ENCODE data around the gene MTERF4. TPM values are rescaled to one million over a fixed set of nuclear protein-coding genes. Genes with fewer than 3 reads are reported as not detected.

The MTERF4 gene
- polyA plus RNA-seq, 1 donor = 53.3 TPM

DNA sequence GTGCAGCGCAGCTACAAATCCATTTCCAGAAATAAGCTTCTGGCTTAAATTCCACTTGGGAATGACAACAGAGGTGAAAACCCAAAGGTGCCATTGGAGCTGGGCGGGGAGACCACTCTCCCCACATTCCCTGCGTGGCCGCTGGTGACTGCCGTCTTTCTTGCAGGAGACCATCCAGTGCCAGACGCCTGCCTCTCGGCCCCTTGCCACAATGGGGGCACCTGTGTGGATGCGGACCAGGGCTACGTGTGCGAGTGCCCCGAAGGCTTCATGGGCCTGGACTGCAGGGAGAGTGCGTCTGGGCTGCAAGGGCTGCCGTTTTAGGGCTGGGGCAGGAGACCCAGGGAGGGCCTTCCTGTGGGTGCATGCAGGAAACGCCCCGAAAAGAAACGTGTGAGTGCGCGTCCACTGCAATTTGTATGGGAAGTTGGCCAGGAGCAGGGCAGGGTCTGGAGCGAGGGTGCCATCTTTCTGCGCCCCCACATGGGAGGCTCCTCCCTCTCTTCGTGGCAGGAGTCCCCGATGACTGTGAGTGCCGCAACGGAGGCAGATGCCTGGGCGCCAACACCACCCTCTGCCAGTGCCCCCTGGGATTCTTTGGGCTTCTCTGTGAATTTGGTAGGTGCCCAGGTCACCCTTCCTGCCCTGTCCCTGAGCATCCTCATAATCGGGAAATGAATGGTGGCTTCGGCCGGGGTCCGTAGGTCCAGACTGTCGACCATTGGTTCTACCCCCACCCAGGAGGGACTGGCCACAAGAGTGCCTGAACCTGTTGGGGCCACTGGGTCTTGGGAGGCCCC lies 53.7 kb downstream of the MTERF4 start:
- no peaks in the 10 kb centered on the region for H3K9me3 ChIP-seq (ENCODE audit: control insufficient read depth, low read depth, low read length)
- 100% methylated on average over 1 of the region's 30 CpGs for WGBS (ENCODE audit: insufficient coverage, low lambda C conversion rate)
- DNase-seq = no peak
- no peaks in the 10 kb centered on the region for H3K36me3 ChIP-seq (ENCODE audit: control insufficient read depth, insufficient read depth, low read length)
- no peak overlapping the region for H3K4me3 ChIP-seq (ENCODE audit: low read length)
- H3K4me1 ChIP-seq (ENCODE audit: control insufficient read depth, insufficient read depth, low read length) = no peaks in the 10 kb centered on the region
- H3K27me3 ChIP-seq (ENCODE audit: control insufficient read depth, insufficient read depth, low read length) = peaks cover 6% of the 10 kb centered on the region
- H3K27ac ChIP-seq (ENCODE audit: low read length) = no peak overlapping the region

DNA sequence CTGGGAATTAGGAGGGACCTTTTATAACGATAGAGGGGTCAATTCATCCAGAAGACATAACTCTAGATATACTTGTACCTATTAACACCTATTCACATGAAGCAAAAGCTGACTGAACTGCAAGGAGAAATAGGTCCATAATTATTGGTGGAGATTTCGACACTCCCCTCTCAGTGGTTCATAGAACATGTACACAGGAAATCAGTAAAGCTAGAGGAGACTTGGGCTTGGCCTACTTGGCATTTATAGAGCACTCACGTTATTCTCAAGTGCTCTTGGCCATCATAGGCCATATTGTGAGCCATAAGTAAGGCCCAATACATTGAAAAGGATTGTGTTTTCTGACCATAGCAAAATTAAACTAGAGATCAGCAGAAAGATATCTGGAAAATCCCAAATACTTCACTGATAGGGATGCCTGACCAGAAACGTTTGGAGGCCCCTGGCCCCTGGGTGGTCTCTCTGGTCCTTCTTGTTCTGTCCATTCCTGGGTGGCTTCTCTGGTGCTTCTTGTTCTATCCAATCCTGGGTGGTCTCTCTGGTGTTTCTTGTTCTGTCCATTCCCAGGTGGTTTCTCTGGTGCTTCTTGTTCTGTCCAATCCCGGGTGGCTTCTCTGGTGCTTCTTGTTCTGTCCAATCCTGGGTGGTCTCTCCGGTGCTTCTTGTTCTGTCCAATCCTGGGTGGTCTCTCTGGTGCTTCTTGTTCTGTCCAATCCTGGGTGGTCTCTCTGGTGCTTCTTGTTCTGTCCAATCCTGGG lies 54.7 kb downstream of the MTERF4 start:
- Histone ChIP-seq H3K4me3 (ENCODE audit: low read length) (no peak overlapping the region), H3K36me3 (ENCODE audit: control insufficient read depth, insufficient read depth, low read length) (no peaks in the 10 kb centered on the region), H3K4me1 (ENCODE audit: control insufficient read depth, insufficient read depth, low read length) (no peaks in the 10 kb centered on the region), H3K9me3 (ENCODE audit: control insufficient read depth, low read depth, low read length) (no peaks in the 10 kb centered on the region), H3K27ac (ENCODE audit: low read length) (no peak overlapping the region), H3K27me3 (ENCODE audit: control insufficient read depth, insufficient read depth, low read length) (peaks cover 6% of the 10 kb centered on the region)
- WGBS (ENCODE audit: insufficient coverage, low lambda C conversion rate) = 100% methylated on average over 2 of the region's 6 CpGs
- DNase-seq = no peak

Other genes starting within 250 kb of the MTERF4 start
- gene AGXT, start 233.5 kb downstream of the MTERF4 start, polyA plus RNA-seq = 0.66 TPM
- gene MAB21L4, start 206.1 kb downstream of the MTERF4 start, polyA plus RNA-seq = 25.7 TPM
- gene CROCC2, start 196.0 kb downstream of the MTERF4 start, polyA plus RNA-seq = 0.09 TPM
- 6.6 TPM for gene SNED1, start 103.7 kb downstream of the MTERF4 start, polyA plus RNA-seq
- gene PASK, start 47.2 kb upstream of the MTERF4 start, polyA plus RNA-seq = 16.7 TPM
- gene PPP1R7, start 48.2 kb upstream of the MTERF4 start, polyA plus RNA-seq = 58.4 TPM
- gene ANO7, start 86.4 kb upstream of the MTERF4 start, polyA plus RNA-seq = 31.7 TPM
- 390 TPM for gene HDLBP, start 213.4 kb upstream of the MTERF4 start, polyA plus RNA-seq
- gene SEPTIN2, start 213.6 kb upstream of the MTERF4 start, polyA plus RNA-seq = 354 TPM

All from large intestine (tissue), 3 donors.